SK-N-MC (cell line): Measurements from ENCODE around the gene ADARB2.

ENCODE experiments used
- EZH2 ChIP-seq: fragments of 200-600 bp; sonication (generic); IDR thresholded peaks from one replicate; pipeline ENCODE4 v1.6.1; 2017; ENCODE audit warnings: antibody characterized with exemption
- FOXP2 ChIP-seq: optimal IDR thresholded peaks from 2 replicates; pipeline ENCODE3; 2011; ENCODE audit warnings: mild to moderate bottlenecking, moderate library complexity; ENCODE audit not compliant: insufficient read depth; ENCODE audit errors: extremely low read length, control extremely low read depth
- POLR2AphosphoS5 ChIP-seq: IDR thresholded peaks from 2 replicates; pipeline ENCODE4 v1.6.1; 2012; ENCODE audit warnings: mild to moderate bottlenecking, low read depth, low read length, borderline replicate concordance

- TF ChIP-seq EZH2 (no peak), POLR2AphosphoS5 (no peak), FOXP2 (no peak)
Observed at GRCh38 chr10:1240341-1240775, 497.0 kb downstream of the ADARB2 start.
